ENCODE measurements around the gene TMOD2. TPM values are rescaled to one million over a fixed set of nuclear protein-coding genes. Genes with fewer than 3 reads are reported as not detected.

TMOD2 gene
- total and polyA plus RNA-seq, 2 experiments from 2014 or later, result 3.0 to 5.9 TPM

DNA sequence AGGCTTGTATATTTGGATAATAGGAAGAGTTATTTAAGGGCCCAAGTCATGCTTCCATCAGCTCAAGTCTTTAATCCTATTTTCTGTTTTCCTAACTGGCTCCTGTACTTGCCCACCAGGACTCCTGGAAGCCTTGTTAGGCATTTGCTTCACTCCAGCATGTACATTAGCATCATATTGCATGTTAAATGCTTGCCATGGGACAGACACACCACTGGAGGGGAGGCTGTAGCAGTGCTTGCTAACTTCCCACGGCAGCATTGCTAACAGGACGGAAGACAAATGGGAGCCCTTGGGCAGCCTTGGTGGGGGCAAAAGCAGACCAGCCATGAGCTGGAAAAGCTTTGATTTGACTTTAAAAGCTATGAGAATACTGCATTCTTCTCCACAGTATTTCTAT, 6.1 kb downstream of the TMOD2 start (continued):
- TF ChIP-seq ZNF462 (CRISPR knock-in tag; IDR thresholded peaks at IDR 0.05), result no peak
- TF ChIP-seq ZNF331 (CRISPR knock-in tag; IDR thresholded peaks at IDR 0.05; ENCODE audit: low read depth), result no peak

DNA sequence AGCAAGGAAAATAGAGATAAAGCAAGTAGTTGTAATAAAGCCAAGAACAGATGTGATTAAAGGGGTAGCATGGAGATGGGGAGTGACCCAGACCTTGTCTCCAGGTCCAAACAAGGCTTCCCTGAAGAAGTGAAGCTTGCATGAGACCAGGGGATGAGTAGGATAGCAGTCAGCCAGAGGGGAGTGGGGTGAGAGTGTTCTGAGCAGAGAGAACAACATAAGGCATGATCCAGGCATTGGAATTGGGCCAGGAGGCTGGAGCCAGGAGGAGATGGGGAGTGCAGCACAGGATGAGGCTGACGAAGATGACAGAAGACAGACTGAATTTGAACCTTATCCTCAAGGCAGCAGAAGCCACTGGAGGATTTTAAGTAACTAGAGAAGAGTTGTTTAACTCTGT, 7.2 kb downstream of the TMOD2 start:
- Histone ChIP-seq H3K27ac (ENCODE audit: low read depth) (no peak overlapping the region), H3K27me3 (ENCODE audit: insufficient read depth) (peaks cover 4% of the 10 kb centered on the region), H3K9me2 (ENCODE audit: insufficient read depth) (no peaks in the 10 kb centered on the region), H3K79me2 (replicated peaks; ENCODE audit: insufficient read depth) (no peaks in the 10 kb centered on the region), H3F3A (replicated peaks; ENCODE audit: low read depth) (no peaks in the 10 kb centered on the region), H4K20me1 (replicated peaks; ENCODE audit: insufficient read depth) (peaks cover 5% of the 10 kb centered on the region; the same call in 1 of the 2 replicates), H3K4me1 (ENCODE audit: insufficient read depth) (no peaks in the 10 kb centered on the region), H2AFZ (no peak overlapping the region), H3K4me2 (no peak overlapping the region), H3K36me3 (ENCODE audit: insufficient read depth) (no peaks in the 10 kb centered on the region), H3K4me3 (no peak overlapping the region)
- no peaks in the 10 kb centered on the region; the same call in 2 of the 3 replicates for H3K9me3 Mint-ChIP-seq
- no peaks in the 10 kb centered on the region; the same call in 2 of the 3 replicates for H3K36me3 Mint-ChIP-seq (ENCODE audit: low read depth)
- DNase-seq (ENCODE audit: low spot score) (no peak), ATAC-seq (no peak)
- no peak overlapping the region for H3K4me3 Mint-ChIP-seq
- H3K27me3 Mint-ChIP-seq (ENCODE audit: insufficient read depth, low read depth, poor library complexity), result peaks cover 8% of the 10 kb centered on the region
- H3K27ac Mint-ChIP-seq, result no peak overlapping the region
- H3K4me1 Mint-ChIP-seq, result peaks cover 3% of the 10 kb centered on the region; the same call in 2 of the 3 replicates
- TF ChIP-seq JUNB (IDR thresholded peaks at IDR 0.05; ENCODE audit: unreplicated experiment) (no peak), ZNF114 (CRISPR knock-in tag; IDR thresholded peaks at IDR 0.05) (no peak), CREB1 (CRISPR knock-in tag; IDR thresholded peaks at IDR 0.05; ENCODE audit: low read depth) (no peak), POLR2AphosphoS5 (IDR thresholded peaks at IDR 0.05; ENCODE audit: low read depth) (no peak), ZNF331 (CRISPR knock-in tag; IDR thresholded peaks at IDR 0.05; ENCODE audit: low read depth) (no peak)
- TF ChIP-seq, protein P1, sequence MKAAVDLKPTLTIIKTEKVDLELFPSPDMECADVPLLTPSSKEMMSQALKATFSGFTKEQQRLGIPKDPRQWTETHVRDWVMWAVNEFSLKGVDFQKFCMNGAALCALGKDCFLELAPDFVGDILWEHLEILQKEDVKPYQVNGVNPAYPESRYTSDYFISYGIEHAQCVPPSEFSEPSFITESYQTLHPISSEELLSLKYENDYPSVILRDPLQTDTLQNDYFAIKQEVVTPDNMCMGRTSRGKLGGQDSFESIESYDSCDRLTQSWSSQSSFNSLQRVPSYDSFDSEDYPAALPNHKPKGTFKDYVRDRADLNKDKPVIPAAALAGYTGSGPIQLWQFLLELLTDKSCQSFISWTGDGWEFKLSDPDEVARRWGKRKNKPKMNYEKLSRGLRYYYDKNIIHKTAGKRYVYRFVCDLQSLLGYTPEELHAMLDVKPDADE (IDR thresholded peaks at IDR 0.05), result no peak
- TF ChIP-seq, protein P2, sequence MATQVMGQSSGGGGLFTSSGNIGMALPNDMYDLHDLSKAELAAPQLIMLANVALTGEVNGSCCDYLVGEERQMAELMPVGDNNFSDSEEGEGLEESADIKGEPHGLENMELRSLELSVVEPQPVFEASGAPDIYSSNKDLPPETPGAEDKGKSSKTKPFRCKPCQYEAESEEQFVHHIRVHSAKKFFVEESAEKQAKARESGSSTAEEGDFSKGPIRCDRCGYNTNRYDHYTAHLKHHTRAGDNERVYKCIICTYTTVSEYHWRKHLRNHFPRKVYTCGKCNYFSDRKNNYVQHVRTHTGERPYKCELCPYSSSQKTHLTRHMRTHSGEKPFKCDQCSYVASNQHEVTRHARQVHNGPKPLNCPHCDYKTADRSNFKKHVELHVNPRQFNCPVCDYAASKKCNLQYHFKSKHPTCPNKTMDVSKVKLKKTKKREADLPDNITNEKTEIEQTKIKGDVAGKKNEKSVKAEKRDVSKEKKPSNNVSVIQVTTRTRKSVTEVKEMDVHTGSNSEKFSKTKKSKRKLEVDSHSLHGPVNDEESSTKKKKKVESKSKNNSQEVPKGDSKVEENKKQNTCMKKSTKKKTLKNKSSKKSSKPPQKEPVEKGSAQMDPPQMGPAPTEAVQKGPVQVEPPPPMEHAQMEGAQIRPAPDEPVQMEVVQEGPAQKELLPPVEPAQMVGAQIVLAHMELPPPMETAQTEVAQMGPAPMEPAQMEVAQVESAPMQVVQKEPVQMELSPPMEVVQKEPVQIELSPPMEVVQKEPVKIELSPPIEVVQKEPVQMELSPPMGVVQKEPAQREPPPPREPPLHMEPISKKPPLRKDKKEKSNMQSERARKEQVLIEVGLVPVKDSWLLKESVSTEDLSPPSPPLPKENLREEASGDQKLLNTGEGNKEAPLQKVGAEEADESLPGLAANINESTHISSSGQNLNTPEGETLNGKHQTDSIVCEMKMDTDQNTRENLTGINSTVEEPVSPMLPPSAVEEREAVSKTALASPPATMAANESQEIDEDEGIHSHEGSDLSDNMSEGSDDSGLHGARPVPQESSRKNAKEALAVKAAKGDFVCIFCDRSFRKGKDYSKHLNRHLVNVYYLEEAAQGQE (IDR thresholded peaks at IDR 0.05; ENCODE audit: unreplicated experiment), result no peak
